Left lobe of liver (tissue), 2 donors: Measurements from ENCODE around the gene NFATC3. TPM values are rescaled to one million over a fixed set of nuclear protein-coding genes. Genes with fewer than 3 reads are reported as not detected.

Experiments used
- ATAC-seq: fragments of 200-7000 bp; cut with Tn5 transposase; one replicate; pipeline ENCODE4 v1.9.1; 2020; ENCODE audit warnings: mild to moderate bottlenecking, moderate library complexity
- DNase-seq: peaks from one replicate; pipeline ENCODE4 v3.0.0-alpha.2; 2020; ENCODE audit warnings: low spot score
- total RNA-seq: library from RNA; stranded (reverse); gene quantifications from one replicate; pipeline ENCODE4 v1.2.1, GENCODE V29; 2021
- donor health status: DM: no; HTN: no; CAD: no; lungs with moderate emphysema.
- donor health status: DM: no; HTN: yes; CAD: no.

The NFATC3 gene
- total RNA-seq, 1 donor from 2014 or later = 27.6 TPM

DNA sequence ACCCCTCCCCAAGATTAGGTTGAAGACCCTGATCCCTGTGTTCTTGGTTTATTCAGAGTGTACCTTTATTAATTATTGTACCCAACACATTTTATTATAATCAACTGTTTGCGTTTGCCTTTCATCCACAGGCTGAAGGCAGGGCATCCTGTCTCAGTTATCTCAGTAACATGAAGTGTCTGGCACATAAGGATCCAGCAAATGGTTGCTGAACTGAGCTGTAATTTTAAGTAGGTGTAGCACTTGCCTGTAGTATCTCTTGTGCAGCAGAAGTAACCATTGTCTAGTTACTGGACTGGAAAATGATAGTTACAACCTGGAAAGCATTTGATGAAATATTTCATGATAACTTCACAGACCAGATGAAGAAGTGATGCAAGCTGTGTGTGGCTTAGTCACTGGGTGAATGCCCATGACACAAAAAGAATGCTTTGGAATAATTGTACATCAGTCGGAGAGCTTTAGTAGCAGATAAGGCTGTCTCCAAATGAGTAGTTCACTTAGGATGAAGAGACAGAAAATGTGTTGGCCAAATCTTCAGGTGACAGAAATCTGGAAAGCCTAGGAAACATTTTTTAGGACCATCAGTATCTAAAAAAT, 94.1 kb downstream of the NFATC3 start:
- DNase-seq (no peak), ATAC-seq (no peak)

GRCh38 chr16:68179855-68180254, 94.7 kb downstream of the NFATC3 start:
- no peak for ATAC-seq
- no peak for DNase-seq

DNA sequence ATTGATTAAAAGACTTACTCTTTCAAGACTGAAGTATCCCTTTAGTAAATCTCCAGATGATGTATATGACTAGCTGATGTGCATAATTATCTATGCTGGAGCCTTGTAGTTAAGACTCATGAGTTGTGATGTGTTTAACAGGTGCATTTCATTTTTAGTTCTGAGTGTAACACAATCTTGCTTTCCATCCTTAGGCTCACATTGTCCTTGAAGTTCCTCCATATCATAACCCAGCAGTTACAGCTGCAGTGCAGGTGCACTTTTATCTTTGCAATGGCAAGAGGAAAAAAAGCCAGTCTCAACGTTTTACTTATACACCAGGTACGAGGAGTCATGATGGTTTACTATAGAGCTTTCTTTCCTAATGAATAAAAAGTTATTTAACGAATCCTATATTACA, 97.9 kb downstream of the NFATC3 start:
- DNase-seq (no peak), ATAC-seq (no peak)

GRCh38 chr16:68186877-68187276, 101.7 kb downstream of the NFATC3 start:
- ATAC-seq = peak; percentile 24
- no peak for DNase-seq

- DNase-seq = no peak
- ATAC-seq = peak; percentile 13
Observed at GRCh38 chr16:68187505-68187904, 102.3 kb downstream of the NFATC3 start.

- ATAC-seq (no peak), DNase-seq (no peak)
Observed at GRCh38 chr16:68188170-68188569, 103.0 kb downstream of the NFATC3 start.

DNA sequence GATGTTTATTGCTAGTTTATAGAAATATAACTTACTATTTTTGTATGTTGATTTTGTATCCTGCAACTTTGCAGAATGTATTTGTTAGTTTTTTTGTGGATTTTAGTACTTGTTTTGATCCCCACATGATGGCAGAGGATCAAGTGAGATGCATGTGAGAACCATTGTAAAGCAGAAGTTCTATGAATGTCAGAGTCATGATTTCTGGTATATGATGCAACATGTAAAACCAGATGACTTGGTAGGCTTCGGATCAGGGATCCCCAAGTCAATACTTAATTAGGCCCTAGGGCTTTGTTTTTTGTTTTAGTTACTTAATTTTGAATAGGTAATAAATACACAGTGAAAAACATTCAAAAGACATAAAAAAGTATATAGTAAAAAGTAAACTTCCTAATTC, 104.9 kb downstream of the NFATC3 start:
- ATAC-seq = no peak
- no peak for DNase-seq

GRCh38 chr16:68190736-68191510, 105.8 kb downstream of the NFATC3 start:
- no peak for ATAC-seq

GRCh38 chr16:68194251-68194650, 109.1 kb downstream of the NFATC3 start:
- DNase-seq (no peak), ATAC-seq (no peak)

More at GRCh38 chr16:68190736-68191510, 105.8 kb downstream of the NFATC3 start:
- no peak for DNase-seq

DNA sequence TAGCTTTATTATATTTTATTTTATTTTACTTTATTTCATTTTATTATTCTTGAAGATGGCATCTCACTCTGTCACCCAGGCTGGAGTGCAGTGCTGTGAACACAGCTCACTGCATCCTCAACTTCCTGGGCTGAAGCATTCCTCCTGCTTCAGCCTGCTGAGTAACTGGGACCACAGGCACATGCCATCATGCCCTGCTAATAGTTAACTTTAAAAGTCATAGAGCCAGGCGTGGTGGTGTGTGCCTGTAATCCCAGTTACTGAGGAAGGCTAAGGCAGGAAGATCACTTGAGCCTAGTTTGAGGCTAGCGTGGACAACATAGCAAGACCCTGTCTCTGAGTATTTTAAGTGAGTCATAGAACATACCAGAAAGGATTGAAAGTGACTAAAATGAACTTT, 112.1 kb downstream of the NFATC3 start:
- DNase-seq (no peak), ATAC-seq (no peak)

DNA sequence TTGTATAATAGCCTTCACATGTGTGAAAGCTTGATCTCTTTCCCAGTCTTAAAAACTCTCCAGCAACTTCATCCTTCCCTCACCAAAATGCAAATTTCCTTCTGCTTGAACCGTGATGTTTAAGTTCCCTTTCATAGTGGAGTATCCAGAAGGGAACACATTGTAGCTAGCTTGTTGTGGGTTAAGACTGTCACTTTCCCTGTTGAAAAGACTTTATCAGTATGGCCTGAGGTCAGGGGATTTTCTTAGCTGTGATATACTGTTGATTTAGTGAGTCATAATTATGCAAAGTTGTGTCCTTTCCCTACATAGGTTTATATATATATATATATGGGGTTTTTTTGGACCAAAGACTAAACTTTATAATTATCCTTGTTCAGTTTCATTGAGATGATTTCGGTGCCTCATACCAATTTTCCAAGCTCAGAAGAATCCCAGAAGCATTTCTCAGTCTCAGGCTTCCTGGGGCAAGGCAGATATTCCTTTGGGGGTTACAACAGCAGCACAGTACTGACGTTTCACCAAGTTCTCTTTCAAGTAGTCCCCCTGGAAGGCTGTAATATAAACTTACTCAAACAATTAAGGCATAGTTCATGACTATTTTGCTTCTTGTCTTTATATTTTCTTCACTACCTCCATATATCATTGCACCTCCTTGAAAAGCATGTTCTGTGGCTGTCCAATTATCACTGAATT, 115.1 kb downstream of the NFATC3 start:
- ATAC-seq (no peak), DNase-seq (no peak)

- DNase-seq (no peak), ATAC-seq (peak; percentile 19)
Observed at GRCh38 chr16:68202091-68202519, 116.9 kb downstream of the NFATC3 start.

DNA sequence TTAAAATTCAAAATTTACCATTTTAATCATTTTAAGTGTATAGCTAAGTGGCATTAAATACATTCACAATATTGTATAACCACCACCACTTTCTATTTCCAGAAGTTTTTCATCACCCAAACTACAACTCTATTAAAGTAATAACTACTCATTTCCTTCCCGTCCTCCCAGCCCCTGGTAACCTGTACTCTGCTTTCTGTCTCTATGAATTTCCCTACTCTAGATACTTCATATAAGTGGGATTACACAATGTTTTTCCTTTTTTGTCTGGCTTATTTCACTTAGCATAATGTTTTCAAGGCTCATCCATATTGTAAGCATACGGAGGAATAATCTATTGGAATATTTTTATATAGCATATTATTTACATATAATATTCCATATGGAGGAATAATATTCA, 121.1 kb downstream of the NFATC3 start:
- ATAC-seq (no peak), DNase-seq (no peak)

GRCh38 chr16:68214726-68215125, 129.6 kb downstream of the NFATC3 start:
- DNase-seq (no peak), ATAC-seq (no peak)

- no peak for DNase-seq
- ATAC-seq = no peak
Observed at GRCh38 chr16:68215302-68215701, 130.1 kb downstream of the NFATC3 start.

GRCh38 chr16:68216240-68216639, 131.1 kb downstream of the NFATC3 start:
- ATAC-seq (no peak), DNase-seq (no peak)

- no peak for ATAC-seq
- no peak for DNase-seq
Observed at GRCh38 chr16:68217506-68217905, 132.3 kb downstream of the NFATC3 start.

GRCh38 chr16:68219725-68220351, 134.7 kb downstream of the NFATC3 start:
- no peak for ATAC-seq
- no peak for DNase-seq

GRCh38 chr16:68223072-68223471, 137.9 kb downstream of the NFATC3 start:
- DNase-seq = no peak
- no peak for ATAC-seq

DNA sequence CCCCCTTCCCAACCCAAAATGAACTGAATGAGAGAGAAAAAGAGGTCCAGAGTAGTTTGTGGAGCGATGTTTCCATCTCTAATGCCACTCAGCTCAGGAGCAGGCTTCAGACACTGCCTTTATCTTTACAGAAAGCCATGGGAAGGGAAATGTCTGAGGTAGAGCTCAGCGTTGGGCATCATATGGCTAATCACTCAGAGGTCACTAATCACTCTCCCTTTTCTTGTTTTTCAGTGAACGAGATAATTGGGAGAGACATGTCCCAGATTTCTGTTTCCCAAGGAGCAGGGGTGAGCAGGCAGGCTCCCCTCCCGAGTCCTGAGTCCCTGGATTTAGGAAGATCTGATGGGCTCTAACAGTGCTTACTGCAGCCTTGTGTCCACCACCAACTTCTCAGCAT, 140.9 kb downstream of the NFATC3 start:
- ATAC-seq (no peak), DNase-seq (no peak)

- peak; percentile 54 for ATAC-seq
- DNase-seq = no peak
Observed at GRCh38 chr16:68227183-68227793, 142.1 kb downstream of the NFATC3 start.
